H1 (cell line): Measurements from ENCODE around the gene ADNP. TPM values are rescaled to one million over a fixed set of nuclear protein-coding genes. Genes with fewer than 3 reads are reported as not detected.

ENCODE experiments used
- CTCF ChIA-PET: fragments of 300-600 bp; sonication (Branson Sonifier 250); formaldehyde crosslinking; loops from one replicate; lab custom pipeline; 2021; ENCODE audit not compliant: partially characterized antibody; lab: Charles Lee
- POLR2A ChIA-PET: fragments of 300-600 bp; sonication (Branson Sonifier 250); formaldehyde crosslinking; loops from one replicate; lab custom pipeline; 2021; ENCODE audit warnings: inconsistent platforms; ENCODE audit not compliant: partially characterized antibody; lab: Charles Lee
- DNase-seq, 2 experiments: peaks; one replicate each; pipeline versions ENCODE4 v3.0.0 to v3.0.0-alpha.2; 2010 to 2022; ENCODE audit warnings: low spot score in 2 of 2, low read depth in 1 of 2, mixed read lengths in 1 of 2
- FAIRE-seq: peaks from 2 replicates; lab custom pipeline; 2011; peaks lifted over from hg19 to GRCh38; lab: Jason Lieb, UNC
- H2AFZ ChIP-seq: 2 replicates; pipeline ENCODE4 v1.8.1; 2012; ENCODE audit warnings: low read length, inconsistent platforms
- H2AK5ac ChIP-seq: 2 replicates; pipeline ENCODE4 v1.6.1; 2013; ENCODE audit warnings: low read depth, low read length
- H2BK120ac ChIP-seq: replicated peaks from 2 replicates; pipeline ENCODE3; 2013; ENCODE audit warnings: low read depth, low read length, inconsistent platforms
- H2BK12ac ChIP-seq: 2 replicates; pipeline ENCODE4 v1.6.1; 2013; ENCODE audit warnings: low read depth, low read length
- H2BK15ac ChIP-seq: 2 replicates; pipeline ENCODE4 v1.6.1; 2013; ENCODE audit warnings: low read length
- H2BK20ac ChIP-seq: 2 replicates; pipeline ENCODE4 v1.6.1; 2013; ENCODE audit warnings: low read length
- H2BK5ac ChIP-seq: 2 replicates; pipeline ENCODE4 v1.6.1; 2013; ENCODE audit warnings: low read depth, low read length
- H3K14ac ChIP-seq: 2 replicates; pipeline ENCODE4 v1.6.1; 2013; ENCODE audit warnings: inconsistent platforms; ENCODE audit not compliant: insufficient read length
- H3K18ac ChIP-seq: 2 replicates; pipeline ENCODE4 v1.6.1; 2013; ENCODE audit warnings: low read length; ENCODE audit errors: extremely low read depth
- H3K23ac ChIP-seq: 2 replicates; pipeline ENCODE4 v1.6.1; 2013; ENCODE audit warnings: inconsistent platforms; ENCODE audit not compliant: insufficient read length
- H3K23me2 ChIP-seq: 2 replicates; pipeline ENCODE4 v1.6.1; 2013; ENCODE audit warnings: low read depth, low read length
- H3K27ac ChIP-seq: 2 replicates; pipeline ENCODE4 v1.6.1; 2011; ENCODE audit warnings: low read depth, low read length, inconsistent platforms
- H3K27me3 ChIP-seq, 4 experiments: replicated peaks in 1 of 4; 1 replicate in 1 of 4; 2 replicates in 3 of 4; pipeline versions ENCODE4 v1.6.1 to v1.8.1; 2011 to 2013; ENCODE audit warnings: low read length in 3 of 4, mild to moderate bottlenecking in 3 of 4, inconsistent platforms in 2 of 4, mixed read lengths in 2 of 4, moderate library complexity in 1 of 4; ENCODE audit not compliant: control insufficient read depth in 3 of 4, insufficient read depth in 3 of 4; ENCODE audit errors: extremely low read depth in 1 of 4
- H3K36me3 ChIP-seq, 4 experiments: 2 replicates each; pipeline versions ENCODE4 v1.6.1 to v1.8.1; 2011 to 2013; ENCODE audit warnings: mild to moderate bottlenecking in 4 of 4, low read length in 3 of 4, moderate library complexity in 2 of 4, control low read depth in 1 of 4, inconsistent platforms in 1 of 4; ENCODE audit not compliant: insufficient read depth in 4 of 4, control insufficient read depth in 2 of 4
- H3K4ac ChIP-seq: replicated peaks from 2 replicates; pipeline ENCODE3; 2013; ENCODE audit warnings: low read length, low read depth, mixed read lengths, inconsistent platforms; ENCODE audit not compliant: insufficient read length
- H3K4me1 ChIP-seq, 4 experiments: replicated peaks in 1 of 4; 1 replicate in 1 of 4; 2 replicates in 3 of 4; pipeline versions ENCODE4 v1.6.1 to v1.8.1; 2011 to 2013; ENCODE audit warnings: low read length in 3 of 4, inconsistent platforms in 2 of 4, mixed read lengths in 1 of 4; ENCODE audit not compliant: insufficient read depth in 4 of 4, control insufficient read depth in 3 of 4
- H3K4me2 ChIP-seq, 2 experiments: 2 replicates each; pipeline versions ENCODE4 v1.6.1 to v1.8.1; 2011 to 2013; ENCODE audit warnings: low read depth in 2 of 2, low read length in 2 of 2, control low read depth in 1 of 2, inconsistent platforms in 1 of 2, mild to moderate bottlenecking in 1 of 2; ENCODE audit not compliant: insufficient read depth in 1 of 2
- H3K4me3 ChIP-seq, 4 experiments: fragments of 200-600, 300-600 bp in 1 of 4; sonication (generic), shearing (Covaris generic), sonication (Bioruptor Twin) in 1 of 4; 2 replicates each; pipeline versions ENCODE4 v1.5.1 to v1.8.1; 2011 to 2016; ENCODE audit warnings: low read length in 4 of 4, low read depth in 3 of 4, control low read depth in 2 of 4, inconsistent platforms in 2 of 4, mild to moderate bottlenecking in 2 of 4, mixed read lengths in 1 of 4, moderate library complexity in 1 of 4; ENCODE audit not compliant: insufficient read depth in 2 of 4; ENCODE audit errors: extremely low read depth in 1 of 4
- H3K56ac ChIP-seq: replicated peaks from 2 replicates; pipeline ENCODE3; 2013; ENCODE audit warnings: low read depth, mild to moderate bottlenecking, mixed read lengths, low read length, inconsistent platforms; ENCODE audit not compliant: insufficient read length
- H3K79me1 ChIP-seq: 2 replicates; pipeline ENCODE4 v1.6.1; 2013; ENCODE audit warnings: low read depth, low read length, control low read depth
- H3K79me2 ChIP-seq, 2 experiments: 2 replicates each; pipeline versions ENCODE4 v1.6.1 to v1.8.1; 2012 to 2013; ENCODE audit warnings: low read length in 2 of 2, mild to moderate bottlenecking in 2 of 2, inconsistent platforms in 1 of 2; ENCODE audit not compliant: insufficient read depth in 2 of 2, control insufficient read depth in 1 of 2
- H3K9ac ChIP-seq, 4 experiments: replicated peaks in 1 of 4; 1 replicate in 1 of 4; 2 replicates in 3 of 4; pipeline versions ENCODE4 v1.6.1 to v1.8.1; 2011 to 2013; ENCODE audit warnings: low read depth in 3 of 4, low read length in 3 of 4, control low read depth in 2 of 4, mild to moderate bottlenecking in 2 of 4, moderate library complexity in 2 of 4, inconsistent platforms in 1 of 4; ENCODE audit errors: extremely low read depth in 1 of 4
- H3K9me3 ChIP-seq, 2 experiments: 2 replicates each; pipeline versions ENCODE4 v1.6.1 to v1.8.1; 2012 to 2013; ENCODE audit warnings: mild to moderate bottlenecking in 2 of 2, moderate library complexity in 2 of 2, control low read depth in 1 of 2, inconsistent platforms in 1 of 2, low read depth in 1 of 2, low read length in 1 of 2, mixed read lengths in 1 of 2; ENCODE audit not compliant: insufficient read depth in 2 of 2
- H4K20me1 ChIP-seq, 2 experiments: replicated peaks in 1 of 2; 2 replicates each; pipeline versions ENCODE3 to v1.8.1; 2011 to 2013; ENCODE audit warnings: inconsistent platforms in 2 of 2, low read length in 2 of 2, mild to moderate bottlenecking in 1 of 2; ENCODE audit not compliant: insufficient read depth in 2 of 2, control insufficient read depth in 1 of 2
- H4K5ac ChIP-seq: 2 replicates; pipeline ENCODE4 v1.6.1; 2013; ENCODE audit warnings: low read length, low read depth, mixed read lengths, inconsistent platforms; ENCODE audit not compliant: insufficient read length
- H4K8ac ChIP-seq: 2 replicates; pipeline ENCODE4 v1.8.0; 2013; ENCODE audit warnings: mild to moderate bottlenecking, moderate library complexity, low read length, inconsistent platforms; ENCODE audit not compliant: insufficient read depth; ENCODE audit errors: extremely low read depth
- H4K91ac ChIP-seq: replicated peaks from 2 replicates; pipeline ENCODE3; 2013; ENCODE audit warnings: low read length, mixed read lengths, inconsistent platforms; ENCODE audit not compliant: insufficient read length
- BRCA1 ChIP-seq: IDR thresholded peaks from 2 replicates; pipeline ENCODE4 v1.6.1; 2012; ENCODE audit warnings: low read depth, low read length, improper control_type of control experiment
- CTBP2 ChIP-seq: IDR thresholded peaks from 2 replicates; pipeline ENCODE4 v1.7.0; 2011; ENCODE audit warnings: borderline replicate concordance, mild to moderate bottlenecking, moderate library complexity, mixed read lengths, low read length; ENCODE audit not compliant: insufficient read depth, insufficient read length
- FOSL1 ChIP-seq: IDR thresholded peaks from 2 replicates; pipeline ENCODE4 v1.6.1; 2011; ENCODE audit warnings: mild to moderate bottlenecking, low read depth, low read length, moderate library complexity; ENCODE audit not compliant: insufficient read depth
- JUN ChIP-seq: IDR thresholded peaks from 2 replicates; pipeline ENCODE4 v1.6.1; 2011; ENCODE audit warnings: low read depth, mild to moderate bottlenecking, improper control_type of control experiment, low read length
- POLR2A ChIP-seq, 2 experiments: IDR thresholded peaks; 1 replicate in 1 of 2; 2 replicates in 1 of 2; pipeline ENCODE4 v1.6.1; 2011; ENCODE audit warnings: low read depth in 2 of 2, low read length in 2 of 2, mild to moderate bottlenecking in 2 of 2; ENCODE audit errors: control extremely low read depth in 1 of 2
- RBBP5 ChIP-seq: IDR thresholded peaks from 2 replicates; pipeline ENCODE4 v1.7.1; 2012; ENCODE audit warnings: low read depth, mild to moderate bottlenecking, inconsistent platforms, low read length, moderate library complexity, borderline replicate concordance
- RFX5 ChIP-seq: IDR thresholded peaks from 2 replicates; pipeline ENCODE4 v1.6.1; 2011; ENCODE audit warnings: low read depth, low read length, improper control_type of control experiment, borderline replicate concordance
- SIN3A ChIP-seq, 2 experiments: IDR thresholded peaks in 1 of 2; conservative IDR thresholded peaks in 1 of 2; 2 replicates each; pipeline ENCODE4 v1.6.1; 2011 to 2012; ENCODE audit warnings: low read length in 2 of 2, improper control_type of control experiment in 1 of 2, low read depth in 1 of 2, mild to moderate bottlenecking in 1 of 2
- SIRT6 ChIP-seq: IDR thresholded peaks from one replicate; pipeline ENCODE4 v1.7.1; 2012; ENCODE audit warnings: low read length, inconsistent platforms
- TEAD4 ChIP-seq: IDR thresholded peaks from 2 replicates; pipeline ENCODE4 v1.6.1; 2012; ENCODE audit warnings: low read depth, low read length, inconsistent platforms, mixed read lengths
- WGBS, 2 experiments: shearing (Covaris generic) in 1 of 2; methylation state at CpG; one replicate each; pipeline versions ENCODE4 v1.1.6 to v1.1.7; 2013 to 2015; ENCODE audit warnings: low lambda C conversion rate in 2 of 2, mixed read lengths in 2 of 2, inconsistent platforms in 1 of 2, low coverage in 1 of 2, missing lambda C conversion rate in 1 of 2; ENCODE audit not compliant: insufficient replicate concordance in 2 of 2, insufficient coverage in 1 of 2, insufficient read length in 1 of 2; ENCODE audit errors: extremely low coverage in 1 of 2, missing lambda C conversion rate in 1 of 2; 5-methylcytosine and 5-hydroxymethylcytosine counted together
- polyA plus RNA-seq, 7 experiments: library from polyadenylated mRNA; depleted of rRNA in 3 of 7; stranded (reverse) in 5 of 7; unstranded in 2 of 7; fragments of >200 nt in 5 of 7; fragments of 200-250 nt in 2 of 7; gene quantifications; 1 replicate in 5 of 7; 2 replicates in 1 of 7; 4 replicates in 1 of 7; pipeline versions ENCODE4 v1.2.1 to v1.2.3, GENCODE V29; 2011 to 2013; ENCODE audit warnings: missing spikeins in 2 of 7, mixed read lengths in 2 of 7
- total RNA-seq: library from RNA; stranded (reverse); fragmentation: NEBNext Ultra II Directional; extraction: Animal tissue kit (Norgen Biotek cat#: 25700); gene quantifications from 2 replicates; pipeline ENCODE4 v1.2.1, GENCODE V29; 2021
- TF ChIP-seq, protein P1 (sequence below): IDR thresholded peaks from 2 replicates; pipeline ENCODE4 v1.6.1; 2011; ENCODE audit warnings: low read length, improper control_type of control experiment

ADNP gene
- total and polyA plus RNA-seq, 2 of the 8 experiments (the other 6 are each of a cell fraction or from before 2014, with no cell fraction given) = 31.6 to 123 TPM

DNA sequence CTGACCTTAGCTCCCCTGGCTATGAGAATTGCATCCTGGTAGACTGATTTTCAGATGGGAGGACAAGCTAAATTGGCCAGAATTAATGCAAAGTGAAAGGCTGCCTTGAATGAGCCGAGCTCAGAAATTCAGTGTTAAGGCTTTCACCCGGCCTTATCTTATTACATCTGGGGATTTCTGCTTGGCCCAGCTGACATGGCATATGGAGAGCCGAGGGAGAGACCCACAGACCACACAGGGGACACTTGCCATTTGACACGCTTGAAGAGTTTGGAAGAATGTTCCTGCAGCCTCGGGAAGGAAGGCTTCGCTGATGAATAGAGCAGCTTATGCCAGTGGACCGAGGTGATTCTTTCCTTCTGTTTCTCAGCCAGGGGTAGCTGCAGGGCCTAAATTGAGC, 36.3 kb upstream of the ADNP start:
- Histone ChIP-seq H3K36me3 (no peaks in the 10 kb centered on the region), H4K91ac (no peak overlapping the region), H3K9me3 (no peaks in the 10 kb centered on the region), H3K56ac (no peak overlapping the region)
- peak in 1 of 2 experiments; percentile 14 for DNase-seq
- no peak for TF ChIP-seq TEAD4
- no peak for TF ChIP-seq SIRT6
- TF ChIP-seq SIN3A (conservative IDR thresholded peaks at IDR 0.05 in 1 of 2, IDR thresholded peaks at IDR 0.05 in 1 of 2; ENCODE audit: low read depth in 1 of 2, low read length in 2 of 2) = no peak
- TF ChIP-seq, protein P1, sequence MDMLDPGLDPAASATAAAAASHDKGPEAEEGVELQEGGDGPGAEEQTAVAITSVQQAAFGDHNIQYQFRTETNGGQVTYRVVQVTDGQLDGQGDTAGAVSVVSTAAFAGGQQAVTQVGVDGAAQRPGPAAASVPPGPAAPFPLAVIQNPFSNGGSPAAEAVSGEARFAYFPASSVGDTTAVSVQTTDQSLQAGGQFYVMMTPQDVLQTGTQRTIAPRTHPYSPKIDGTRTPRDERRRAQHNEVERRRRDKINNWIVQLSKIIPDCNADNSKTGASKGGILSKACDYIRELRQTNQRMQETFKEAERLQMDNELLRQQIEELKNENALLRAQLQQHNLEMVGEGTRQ = no peak
- no peak for TF ChIP-seq RFX5
- no peak for TF ChIP-seq JUN
- no peak for TF ChIP-seq POLR2A (IDR thresholded peaks at IDR 0.05; ENCODE audit: control extremely low read depth in 1 of 2, low read depth in 2 of 2, low read length in 2 of 2)
- no peak for TF ChIP-seq CTBP2
- no peak for TF ChIP-seq FOSL1
- no peak for TF ChIP-seq RBBP5
- no peak for TF ChIP-seq BRCA1
- TF ChIP-seq, all 59 proteins: peak for 0
- ChIA-PET POLR2A (interaction anchor here (1.9 kb wide), 1 partner anchor 9 kb away, joined by 13 read pairs; the partner anchor contains the start of genes DPM1 and MOCS3), CTCF (interaction anchor here (0.5 to 1.9 kb wide), 3 partner anchors 14 to 139 kb away, joined by 3 to 9 read pairs (median 3); no protein-coding TSS in a partner anchor)
- WGBS, 2 experiments = 86% methylated on average over 7 of the region's 7 CpGs; no CpG with 5 or more reads in 1 of the 2 experiments
- no peak overlapping the region for H3K4ac ChIP-seq
- H2AK5ac ChIP-seq = no peak overlapping the region
- H2BK15ac ChIP-seq = no peak overlapping the region
- H4K5ac ChIP-seq = no peak overlapping the region
- FAIRE-seq = no peak
- H2BK120ac ChIP-seq = no peak overlapping the region
- H3K79me1 ChIP-seq = no peaks in the 10 kb centered on the region
- H3K9ac ChIP-seq = no peak overlapping the region
- no peak overlapping the region for H3K23ac ChIP-seq
- no peaks in the 10 kb centered on the region for H3K23me2 ChIP-seq
- H2AFZ ChIP-seq = no peak overlapping the region
- no peaks in the 10 kb centered on the region for H3K27me3 ChIP-seq
- H2BK20ac ChIP-seq = no peak overlapping the region
- no peaks in the 10 kb centered on the region for H3K79me2 ChIP-seq
- H3K4me3 ChIP-seq = no peak overlapping the region
- H4K20me1 ChIP-seq = no peaks in the 10 kb centered on the region
- peaks cover 0 to 2% (median 0%) of the 10 kb centered on the region in 4 experiments; a peak in 1 of 7 replicates for H3K4me1 ChIP-seq
- H3K27ac ChIP-seq = no peak overlapping the region
- no peak overlapping the region for H3K14ac ChIP-seq
- H4K8ac ChIP-seq = no peak overlapping the region
- H3K18ac ChIP-seq = no peak overlapping the region
- no peak overlapping the region for H2BK12ac ChIP-seq
- H2BK5ac ChIP-seq = no peak overlapping the region
- H3K4me2 ChIP-seq = no peak overlapping the region
